Measurements from ENCODE around the gene THUMPD3. TPM values are rescaled to one million over a fixed set of nuclear protein-coding genes. Genes with fewer than 3 reads are reported as not detected.

THUMPD3 gene, protein sequence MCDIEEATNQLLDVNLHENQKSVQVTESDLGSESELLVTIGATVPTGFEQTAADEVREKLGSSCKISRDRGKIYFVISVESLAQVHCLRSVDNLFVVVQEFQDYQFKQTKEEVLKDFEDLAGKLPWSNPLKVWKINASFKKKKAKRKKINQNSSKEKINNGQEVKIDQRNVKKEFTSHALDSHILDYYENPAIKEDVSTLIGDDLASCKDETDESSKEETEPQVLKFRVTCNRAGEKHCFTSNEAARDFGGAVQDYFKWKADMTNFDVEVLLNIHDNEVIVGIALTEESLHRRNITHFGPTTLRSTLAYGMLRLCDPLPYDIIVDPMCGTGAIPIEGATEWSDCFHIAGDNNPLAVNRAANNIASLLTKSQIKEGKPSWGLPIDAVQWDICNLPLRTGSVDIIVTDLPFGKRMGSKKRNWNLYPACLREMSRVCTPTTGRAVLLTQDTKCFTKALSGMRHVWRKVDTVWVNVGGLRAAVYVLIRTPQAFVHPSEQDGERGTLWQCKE
- 30.9 and 33.2 TPM in 2 replicates for total RNA-seq

DNA sequence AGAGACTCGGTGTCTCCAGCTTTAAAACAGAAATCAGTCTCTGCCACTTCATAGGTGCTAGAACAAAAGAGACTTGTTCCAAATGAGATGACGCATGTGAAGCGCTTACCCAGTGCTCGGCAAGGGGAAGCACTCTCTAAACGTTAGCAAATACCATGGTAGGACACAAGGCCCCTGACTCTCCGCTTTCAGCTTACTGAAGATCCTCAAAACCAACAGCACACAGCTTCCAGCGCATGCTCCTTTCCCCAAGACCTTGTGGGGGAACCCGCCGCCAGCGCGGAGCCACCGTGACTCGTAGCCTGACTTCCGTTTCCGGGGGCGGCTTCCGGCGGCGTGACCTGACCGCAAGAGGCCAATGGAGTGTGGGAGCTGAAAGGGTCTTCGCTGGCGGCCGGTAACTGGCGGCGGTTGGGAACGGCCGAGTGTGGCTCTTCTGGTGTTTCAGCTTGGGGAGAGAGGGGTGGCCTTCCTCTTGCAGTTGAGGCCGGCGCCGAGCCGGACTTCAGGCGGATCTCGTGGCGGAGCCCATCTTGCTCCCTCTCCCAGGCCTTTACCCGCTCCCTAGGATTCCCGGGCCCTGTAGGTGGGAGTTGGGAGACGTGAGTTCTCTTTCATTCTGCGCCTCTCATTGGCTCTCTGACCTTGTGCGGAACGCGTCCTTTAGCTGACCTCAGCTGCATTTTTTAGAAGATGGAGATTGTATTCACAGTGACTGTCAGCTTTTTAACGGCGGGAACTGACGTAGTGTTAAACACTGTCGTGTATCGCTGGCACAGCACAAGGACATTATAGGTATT lies at the start of gene THUMPD3:
Gene THUMPD3 (plus strand): TSS at position 324 of the 800 bp plus-strand sequence. CDS start 2,015 bp downstream, outside the sequence.
- peak; percentile 71 for DNase-seq (ENCODE audit: low read depth)
- TF ChIP-seq, protein P1, sequence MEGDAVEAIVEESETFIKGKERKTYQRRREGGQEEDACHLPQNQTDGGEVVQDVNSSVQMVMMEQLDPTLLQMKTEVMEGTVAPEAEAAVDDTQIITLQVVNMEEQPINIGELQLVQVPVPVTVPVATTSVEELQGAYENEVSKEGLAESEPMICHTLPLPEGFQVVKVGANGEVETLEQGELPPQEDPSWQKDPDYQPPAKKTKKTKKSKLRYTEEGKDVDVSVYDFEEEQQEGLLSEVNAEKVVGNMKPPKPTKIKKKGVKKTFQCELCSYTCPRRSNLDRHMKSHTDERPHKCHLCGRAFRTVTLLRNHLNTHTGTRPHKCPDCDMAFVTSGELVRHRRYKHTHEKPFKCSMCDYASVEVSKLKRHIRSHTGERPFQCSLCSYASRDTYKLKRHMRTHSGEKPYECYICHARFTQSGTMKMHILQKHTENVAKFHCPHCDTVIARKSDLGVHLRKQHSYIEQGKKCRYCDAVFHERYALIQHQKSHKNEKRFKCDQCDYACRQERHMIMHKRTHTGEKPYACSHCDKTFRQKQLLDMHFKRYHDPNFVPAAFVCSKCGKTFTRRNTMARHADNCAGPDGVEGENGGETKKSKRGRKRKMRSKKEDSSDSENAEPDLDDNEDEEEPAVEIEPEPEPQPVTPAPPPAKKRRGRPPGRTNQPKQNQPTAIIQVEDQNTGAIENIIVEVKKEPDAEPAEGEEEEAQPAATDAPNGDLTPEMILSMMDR (IDR thresholded peaks at IDR 0.05; ENCODE audit: insufficient read depth, low read length, poor library complexity, severe bottlenecking): no peak
- Histone ChIP-seq H3K4me3 (ENCODE audit: low read depth, low read length) (peak within 1 kb of the TSS; percentile 75), H3K36me3 (ENCODE audit: control insufficient read depth, insufficient read depth, low read length) (no peaks in the 10 kb centered on the region), H3K27me3 (ENCODE audit: control insufficient read depth, insufficient read depth, low read length) (no peaks in the 10 kb centered on the region)

DNA sequence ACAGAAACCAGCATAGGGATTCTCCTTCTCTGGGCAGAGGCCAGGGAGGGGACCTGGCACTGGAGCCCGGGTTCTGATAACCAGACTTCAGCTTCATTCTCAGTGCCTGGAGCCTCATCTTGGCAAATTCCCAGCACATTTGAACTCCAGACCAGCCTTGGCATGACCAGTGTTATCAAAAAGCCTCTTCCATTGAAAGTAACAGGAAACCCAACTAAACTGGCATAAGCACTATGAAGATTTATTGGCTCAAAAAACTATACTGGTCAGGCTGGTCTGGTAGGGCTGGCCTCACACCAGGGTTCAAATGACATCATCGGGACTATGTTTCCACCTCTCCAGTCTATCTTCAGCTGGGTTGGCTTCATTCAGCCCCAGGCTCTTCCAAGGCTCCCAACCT lies 48.1 kb upstream of the THUMPD3 start:
- Histone ChIP-seq H3K27me3 (ENCODE audit: control insufficient read depth, insufficient read depth, low read length) (peaks cover 3% of the 10 kb centered on the region), H3K4me3 (ENCODE audit: low read depth, low read length) (no peak overlapping the region), H3K36me3 (ENCODE audit: control insufficient read depth, insufficient read depth, low read length) (no peaks in the 10 kb centered on the region)
- TF ChIP-seq, protein P1 (IDR thresholded peaks at IDR 0.05; ENCODE audit: insufficient read depth, low read length, poor library complexity, severe bottlenecking): no peak
- no peak for DNase-seq (ENCODE audit: low read depth)

DNA sequence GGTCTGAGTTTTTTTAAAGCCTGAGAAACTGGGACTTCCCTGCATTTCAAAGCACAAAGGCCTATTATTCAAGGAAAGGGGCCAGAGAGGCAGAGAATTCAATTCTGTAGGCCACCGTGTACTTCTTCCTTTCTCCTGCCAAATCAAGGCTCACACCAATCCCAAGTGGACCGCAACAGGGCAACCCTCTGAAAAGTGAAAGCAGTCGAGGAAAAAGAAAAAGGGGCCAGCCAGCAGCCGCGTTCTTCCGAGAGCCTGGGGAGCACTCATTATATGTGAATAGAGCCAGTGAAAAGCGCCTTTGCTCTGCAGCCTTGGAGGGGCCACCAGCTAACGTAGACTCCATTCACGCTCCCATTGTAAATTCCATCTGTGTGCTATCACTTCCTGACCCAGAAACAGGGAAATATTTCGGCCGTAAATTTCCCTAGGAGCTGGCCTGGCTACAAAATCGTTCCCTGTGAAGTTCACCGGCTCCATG lies 45.9 kb upstream of the THUMPD3 start:
- Histone ChIP-seq H3K36me3 (ENCODE audit: control insufficient read depth, insufficient read depth, low read length) (no peaks in the 10 kb centered on the region), H3K27me3 (ENCODE audit: control insufficient read depth, insufficient read depth, low read length) (peaks cover 3% of the 10 kb centered on the region), H3K4me3 (ENCODE audit: low read depth, low read length) (peak overlapping the region; percentile 2)
- no peak for DNase-seq (ENCODE audit: low read depth)
- TF ChIP-seq, protein P1 (IDR thresholded peaks at IDR 0.05; ENCODE audit: insufficient read depth, low read length, poor library complexity, severe bottlenecking): no peak

DNA sequence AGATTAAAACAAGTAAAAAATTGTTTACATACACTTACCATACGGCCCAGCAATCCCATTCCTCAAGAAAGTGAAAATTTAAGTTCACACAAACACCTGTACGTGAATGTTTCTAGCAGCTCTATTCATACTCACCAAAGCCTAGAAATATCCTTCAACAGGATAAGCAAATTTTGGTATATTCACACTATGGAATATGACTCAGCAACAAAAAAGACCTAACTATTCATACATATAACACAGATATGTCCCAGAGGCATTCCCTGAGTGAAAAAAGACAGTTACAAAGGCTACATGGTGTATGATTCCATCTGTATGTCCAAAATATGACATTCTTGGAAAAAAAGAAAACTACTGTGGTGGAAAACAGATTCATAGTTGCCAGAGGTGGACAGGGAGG lies 40.1 kb upstream of the THUMPD3 start:
- TF ChIP-seq, protein P1 (IDR thresholded peaks at IDR 0.05; ENCODE audit: insufficient read depth, low read length, poor library complexity, severe bottlenecking): no peak
- Histone ChIP-seq H3K27me3 (ENCODE audit: control insufficient read depth, insufficient read depth, low read length) (no peaks in the 10 kb centered on the region), H3K4me3 (ENCODE audit: low read depth, low read length) (no peak overlapping the region), H3K36me3 (ENCODE audit: control insufficient read depth, insufficient read depth, low read length) (no peaks in the 10 kb centered on the region)
- DNase-seq (ENCODE audit: low read depth): no peak

DNA sequence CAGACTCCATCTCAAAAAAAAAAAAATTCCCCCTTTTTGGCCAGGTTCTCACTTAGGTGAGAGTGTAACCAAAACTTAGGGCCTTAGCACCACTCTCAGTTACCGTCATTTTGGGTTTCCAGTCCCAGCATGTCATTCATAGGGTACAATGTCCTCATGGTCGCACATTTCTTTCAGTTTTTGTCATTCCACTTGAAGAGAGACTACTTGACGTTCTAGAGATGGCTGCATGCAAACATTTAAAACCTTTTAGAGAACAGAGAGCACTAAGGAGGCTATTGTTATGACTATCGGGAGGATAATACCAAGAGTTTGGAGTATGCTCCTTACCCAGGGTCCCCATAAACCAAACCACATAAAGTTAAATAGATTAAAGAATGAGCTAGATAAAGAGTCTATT lies 37.9 kb upstream of the THUMPD3 start:
- Histone ChIP-seq H3K36me3 (ENCODE audit: control insufficient read depth, insufficient read depth, low read length) (no peaks in the 10 kb centered on the region), H3K4me3 (ENCODE audit: low read depth, low read length) (no peak overlapping the region), H3K27me3 (ENCODE audit: control insufficient read depth, insufficient read depth, low read length) (no peaks in the 10 kb centered on the region)
- TF ChIP-seq, protein P1 (IDR thresholded peaks at IDR 0.05; ENCODE audit: insufficient read depth, low read length, poor library complexity, severe bottlenecking): no peak
- no peak for DNase-seq (ENCODE audit: low read depth)
